K562 (cell line): ENCODE measurements around the gene MEFV. TPM values are rescaled to one million over a fixed set of nuclear protein-coding genes. Genes with fewer than 3 reads are reported as not detected.

Experiments used
- CBFB ChIP-seq: sonication (generic); formaldehyde crosslinking; IDR thresholded peaks from 2 replicates; pipeline ENCODE4 v1.4.0; 2020; ENCODE audit warnings: mild to moderate bottlenecking, missing genetic modification reagents
- DDX20 ChIP-seq: fragments of 450-650 bp; IDR thresholded peaks from 2 replicates; pipeline ENCODE4 v1.6.1; 2016; ENCODE audit warnings: missing genetic modification characterization, low read depth, mild to moderate bottlenecking, missing compliant biosample characterization, moderate library complexity
- ELF1 ChIP-seq: fragments of 200-800 bp; sonication (Bioruptor generic); IDR thresholded peaks from 2 replicates; pipeline ENCODE4 v1.6.1; 2016; ENCODE audit warnings: missing genetic modification characterization, missing compliant biosample characterization
- ETV1 ChIP-seq: fragments of 450-650 bp; conservative IDR thresholded peaks from 2 replicates; pipeline ENCODE4 v1.6.1; 2016; ENCODE audit warnings: missing genetic modification characterization, control low read depth, low read depth, missing compliant biosample characterization
- GTF2E2 ChIP-seq: fragments of 200-800 bp; sonication (Bioruptor generic); IDR thresholded peaks from 2 replicates; pipeline ENCODE4 v1.6.1; 2016; ENCODE audit warnings: missing genetic modification characterization, missing compliant biosample characterization
- L3MBTL2 ChIP-seq: fragments of 450-650 bp; IDR thresholded peaks from 2 replicates; pipeline ENCODE4 v1.6.1; 2016; ENCODE audit warnings: mild to moderate bottlenecking, moderate library complexity
- SAFB ChIP-seq: fragments of 200-400 bp; formaldehyde crosslinking; IDR thresholded peaks from 2 replicates; pipeline ENCODE4 v1.6.1; 2017; ENCODE audit warnings: low read depth, low read length, borderline replicate concordance
- SIN3B ChIP-seq: fragments of 450-650 bp; IDR thresholded peaks from 2 replicates; pipeline ENCODE4 v1.6.1; 2017; ENCODE audit warnings: low read depth, mild to moderate bottlenecking, moderate library complexity
- SRSF1 ChIP-seq: fragments of 200-400 bp; formaldehyde crosslinking; IDR thresholded peaks from 2 replicates; pipeline ENCODE4 v1.6.1; 2017; ENCODE audit warnings: mild to moderate bottlenecking, low read depth, low read length, moderate library complexity
- TBL1XR1 ChIP-seq, 2 experiments: IDR thresholded peaks; 2 replicates each; pipeline ENCODE4 v1.6.1; 2012; ENCODE audit warnings: improper control_type of control experiment in 2 of 2, low read length in 2 of 2, mild to moderate bottlenecking in 1 of 2
- ZNF143 ChIP-seq: sonication (generic); formaldehyde crosslinking; IDR thresholded peaks from 2 replicates; pipeline ENCODE4 v1.9.0; 2022; ENCODE audit warnings: mild to moderate bottlenecking, missing genetic modification reagents
- ZNF668 ChIP-seq: fragments of 250-450 bp; sonication (Bioruptor Pico); IDR thresholded peaks from 2 replicates; pipeline ENCODE4 v1.8.0; 2022; ENCODE audit warnings: mild to moderate bottlenecking, inconsistent platforms
- polyA plus RNA-seq, 8 experiments: library from polyadenylated mRNA; depleted of rRNA in 4 of 8; stranded (reverse) in 5 of 8; unstranded in 3 of 8; fragments of >200 nt; fragmentation: Nextera tagmentation in 2 of 8; fragmentation: Illumina TruSeq in 1 of 8; extraction: Ambion mirVana in 2 of 8; extraction: Trizol in 1 of 8; gene quantifications; 2 replicates each; pipeline versions ENCODE4 v1.2.1 to v1.2.3, GENCODE V29; 2011 to 2014; ENCODE audit warnings: inconsistent platforms in 1 of 8, missing spikeins in 1 of 8
- total RNA-seq, 7 experiments: library from RNA; depleted of rRNA in 6 of 7; stranded (reverse); fragments of >200 nt in 6 of 7; fragmentation: Illumina TruSeq in 2 of 7; extraction: Trizol in 2 of 7; gene quantifications; 2 replicates each; pipeline versions ENCODE4 v1.2.1 to v1.2.3, GENCODE V29; 2011 to 2021; ENCODE audit warnings: low replicate concordance in 1 of 7
- TF ChIP-seq, protein P1 (sequence below), 2 experiments: fragments of 450-650 bp in 1 of 2; sonication (generic) in 1 of 2; formaldehyde crosslinking in 1 of 2; IDR thresholded peaks; 2 replicates each; pipeline versions ENCODE4 v1.7.1 to v1.9.0; 2016 to 2022; ENCODE audit warnings: inconsistent platforms in 1 of 2, mild to moderate bottlenecking in 1 of 2, missing genetic modification reagents in 1 of 2
- TF ChIP-seq, protein P2 (sequence below): fragments of 250-450 bp; sonication (Bioruptor Pico); IDR thresholded peaks from 2 replicates; pipeline ENCODE4 v1.4.0; 2020; ENCODE audit warnings: borderline replicate concordance
- TF ChIP-seq, protein P3 (sequence below): fragments of 450-650 bp; IDR thresholded peaks from 2 replicates; pipeline ENCODE4 v1.6.1; 2017; ENCODE audit warnings: mild to moderate bottlenecking, moderate library complexity

Gene MEFV
- total and polyA plus RNA-seq, 9 of the 15 experiments (the other 6 are each of a cell fraction or from before 2014, with no cell fraction given): 0.14 TPM; not detected in 8

DNA sequence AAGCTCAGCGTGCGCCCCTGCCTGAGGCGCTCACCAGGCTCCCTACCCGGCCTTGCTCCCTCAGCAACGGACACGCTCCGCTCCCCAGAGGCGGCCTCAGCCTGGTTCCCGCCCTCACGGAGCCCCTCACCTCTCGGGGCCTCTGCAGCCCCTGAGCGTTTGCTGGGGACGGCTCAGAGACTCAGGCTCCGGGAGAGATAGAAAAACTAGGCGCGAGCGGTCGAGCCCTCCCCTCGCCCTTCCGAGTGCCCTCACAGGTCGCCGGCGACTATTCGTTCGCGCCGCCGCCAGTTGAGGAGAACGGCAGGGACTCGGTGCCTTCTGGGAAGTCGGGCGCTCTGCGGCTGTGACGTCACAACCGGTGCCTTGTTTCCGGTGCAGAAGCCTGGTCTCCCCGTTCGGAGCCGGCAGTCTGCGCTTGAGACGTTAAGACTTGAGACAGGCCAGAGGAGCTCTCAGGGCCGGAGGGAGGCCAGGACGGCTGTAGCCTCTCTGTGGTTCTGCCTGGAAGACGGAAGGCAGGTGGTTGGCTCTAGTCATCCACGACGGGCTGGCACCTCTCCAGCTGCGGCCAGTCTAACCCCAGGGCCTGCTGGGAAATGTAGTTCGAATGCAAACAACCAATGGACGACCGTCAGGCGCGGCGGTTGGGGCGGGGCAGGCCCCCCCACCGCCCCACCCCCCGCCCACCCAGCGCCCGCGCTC lies 21.4 kb downstream of the MEFV start, which contains the start of gene ZNF200 (continued):
- TF ChIP-seq, protein P1, sequence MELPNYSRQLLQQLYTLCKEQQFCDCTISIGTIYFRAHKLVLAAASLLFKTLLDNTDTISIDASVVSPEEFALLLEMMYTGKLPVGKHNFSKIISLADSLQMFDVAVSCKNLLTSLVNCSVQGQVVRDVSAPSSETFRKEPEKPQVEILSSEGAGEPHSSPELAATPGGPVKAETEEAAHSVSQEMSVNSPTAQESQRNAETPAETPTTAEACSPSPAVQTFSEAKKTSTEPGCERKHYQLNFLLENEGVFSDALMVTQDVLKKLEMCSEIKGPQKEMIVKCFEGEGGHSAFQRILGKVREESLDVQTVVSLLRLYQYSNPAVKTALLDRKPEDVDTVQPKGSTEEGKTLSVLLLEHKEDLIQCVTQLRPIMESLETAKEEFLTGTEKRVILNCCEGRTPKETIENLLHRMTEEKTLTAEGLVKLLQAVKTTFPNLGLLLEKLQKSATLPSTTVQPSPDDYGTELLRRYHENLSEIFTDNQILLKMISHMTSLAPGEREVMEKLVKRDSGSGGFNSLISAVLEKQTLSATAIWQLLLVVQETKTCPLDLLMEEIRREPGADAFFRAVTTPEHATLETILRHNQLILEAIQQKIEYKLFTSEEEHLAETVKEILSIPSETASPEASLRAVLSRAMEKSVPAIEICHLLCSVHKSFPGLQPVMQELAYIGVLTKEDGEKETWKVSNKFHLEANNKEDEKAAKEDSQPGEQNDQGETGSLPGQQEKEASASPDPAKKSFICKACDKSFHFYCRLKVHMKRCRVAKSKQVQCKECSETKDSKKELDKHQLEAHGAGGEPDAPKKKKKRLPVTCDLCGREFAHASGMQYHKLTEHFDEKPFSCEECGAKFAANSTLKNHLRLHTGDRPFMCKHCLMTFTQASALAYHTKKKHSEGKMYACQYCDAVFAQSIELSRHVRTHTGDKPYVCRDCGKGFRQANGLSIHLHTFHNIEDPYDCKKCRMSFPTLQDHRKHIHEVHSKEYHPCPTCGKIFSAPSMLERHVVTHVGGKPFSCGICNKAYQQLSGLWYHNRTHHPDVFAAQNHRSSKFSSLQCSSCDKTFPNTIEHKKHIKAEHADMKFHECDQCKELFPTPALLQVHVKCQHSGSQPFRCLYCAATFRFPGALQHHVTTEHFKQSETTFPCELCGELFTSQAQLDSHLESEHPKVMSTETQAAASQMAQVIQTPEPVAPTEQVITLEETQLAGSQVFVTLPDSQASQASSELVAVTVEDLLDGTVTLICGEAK (IDR thresholded peaks at IDR 0.05): peak; percentile 98
- TF ChIP-seq, protein P1 (CRISPR knock-in tag; IDR thresholded peaks at IDR 0.05): no peak
- TF ChIP-seq ZNF668 (CRISPR knock-in tag) (no peak), ETV1 (tag) (peak; percentile 82), CBFB (CRISPR knock-in tag) (peak; percentile 87), SIN3B (peak; percentile 87), DDX20 (tag) (no peak), SAFB (no peak), TBL1XR1 (IDR thresholded peaks at IDR 0.05; ENCODE audit: low read length in 2 of 2) (peak in 1 of 2 experiments; percentile 74; a peak in 2 of 4 replicates), ZNF143 (CRISPR knock-in tag) (peak; percentile 87), SRSF1 (no peak), L3MBTL2 (peak; percentile 77), ELF1 (tag) (peak; percentile 55), GTF2E2 (tag) (no peak)
- TF ChIP-seq, protein P2, sequence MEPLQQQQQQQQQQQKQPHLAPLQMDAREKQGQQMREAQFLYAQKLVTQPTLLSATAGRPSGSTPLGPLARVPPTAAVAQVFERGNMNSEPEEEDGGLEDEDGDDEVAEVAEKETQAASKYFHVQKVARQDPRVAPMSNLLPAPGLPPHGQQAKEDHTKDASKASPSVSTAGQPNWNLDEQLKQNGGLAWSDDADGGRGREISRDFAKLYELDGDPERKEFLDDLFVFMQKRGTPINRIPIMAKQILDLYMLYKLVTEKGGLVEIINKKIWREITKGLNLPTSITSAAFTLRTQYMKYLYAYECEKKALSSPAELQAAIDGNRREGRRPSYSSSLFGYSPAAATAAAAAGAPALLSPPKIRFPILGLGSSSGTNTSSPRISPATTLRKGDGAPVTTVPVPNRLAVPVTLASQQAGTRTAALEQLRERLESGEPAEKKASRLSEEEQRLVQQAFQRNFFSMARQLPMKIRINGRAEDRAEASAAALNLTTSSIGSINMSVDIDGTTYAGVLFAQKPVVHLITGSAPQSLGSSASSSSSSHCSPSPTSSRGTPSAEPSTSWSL (CRISPR knock-in tag): no peak
- TF ChIP-seq, protein P3, sequence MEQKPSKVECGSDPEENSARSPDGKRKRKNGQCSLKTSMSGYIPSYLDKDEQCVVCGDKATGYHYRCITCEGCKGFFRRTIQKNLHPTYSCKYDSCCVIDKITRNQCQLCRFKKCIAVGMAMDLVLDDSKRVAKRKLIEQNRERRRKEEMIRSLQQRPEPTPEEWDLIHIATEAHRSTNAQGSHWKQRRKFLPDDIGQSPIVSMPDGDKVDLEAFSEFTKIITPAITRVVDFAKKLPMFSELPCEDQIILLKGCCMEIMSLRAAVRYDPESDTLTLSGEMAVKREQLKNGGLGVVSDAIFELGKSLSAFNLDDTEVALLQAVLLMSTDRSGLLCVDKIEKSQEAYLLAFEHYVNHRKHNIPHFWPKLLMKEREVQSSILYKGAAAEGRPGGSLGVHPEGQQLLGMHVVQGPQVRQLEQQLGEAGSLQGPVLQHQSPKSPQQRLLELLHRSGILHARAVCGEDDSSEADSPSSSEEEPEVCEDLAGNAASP: no peak
